ENCODE measurements around the gene RANBP3.

The RANBP3 gene

DNA sequence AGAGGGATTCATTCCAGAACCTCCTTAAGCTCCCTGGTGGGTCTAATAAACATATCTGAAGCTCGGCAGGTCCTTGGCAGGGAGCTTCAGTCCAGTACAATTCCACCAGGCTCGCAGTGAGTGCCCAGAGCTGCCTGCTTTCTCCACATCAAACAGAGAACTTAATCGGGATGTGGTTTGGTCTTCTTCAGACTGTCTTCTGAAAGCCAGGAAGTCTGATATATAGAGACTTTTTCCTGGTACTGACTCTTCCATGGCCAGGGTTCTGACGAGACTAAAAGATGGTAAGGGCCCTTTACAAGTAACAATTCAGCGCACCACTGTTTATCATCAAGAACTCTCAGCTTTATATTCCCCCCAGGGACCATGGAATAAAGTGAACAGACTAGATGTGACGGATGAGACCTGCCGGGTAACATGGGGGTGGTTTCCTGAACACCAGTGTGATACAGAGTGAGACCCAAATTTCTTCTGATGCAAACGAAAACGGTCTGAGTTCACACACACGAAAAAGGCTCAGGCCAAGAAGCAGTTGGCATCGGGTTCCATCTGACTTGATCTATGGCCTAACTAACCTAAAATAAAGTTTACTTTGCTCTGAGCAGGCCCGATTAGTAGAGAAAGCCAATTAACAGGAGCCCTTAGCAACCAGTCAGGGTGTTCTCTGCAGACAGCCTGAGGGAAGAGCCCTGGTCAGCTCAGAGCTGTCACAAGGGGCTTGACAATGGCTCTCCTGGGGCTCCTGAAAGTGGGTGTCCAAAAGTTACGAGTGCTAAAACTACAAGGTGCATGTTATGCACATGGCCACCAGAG lies 29.0 kb downstream of the RANBP3 start:
- peak; percentile 30 for DNase-seq

DNA sequence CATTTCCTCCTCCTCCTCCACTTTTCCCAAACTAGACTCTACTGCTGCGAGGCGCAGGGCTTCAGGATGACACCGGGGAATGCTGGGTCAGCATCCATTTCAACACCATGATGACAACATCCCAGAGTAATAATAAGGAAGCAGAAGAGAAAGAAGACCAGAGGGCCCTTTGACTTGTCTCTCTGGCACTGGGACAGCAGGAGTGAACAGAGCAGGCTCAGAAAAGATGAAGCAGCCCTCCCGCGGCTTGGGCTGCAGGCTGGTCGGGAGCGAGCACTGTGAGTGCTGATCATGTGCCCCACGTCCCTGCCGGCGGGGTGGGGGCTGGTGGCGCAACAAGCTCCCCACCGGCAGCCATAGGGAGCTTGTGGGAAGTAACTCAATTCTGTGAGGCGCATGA lies 30.5 kb downstream of the RANBP3 start:
- DNase-seq: no peak

DNA sequence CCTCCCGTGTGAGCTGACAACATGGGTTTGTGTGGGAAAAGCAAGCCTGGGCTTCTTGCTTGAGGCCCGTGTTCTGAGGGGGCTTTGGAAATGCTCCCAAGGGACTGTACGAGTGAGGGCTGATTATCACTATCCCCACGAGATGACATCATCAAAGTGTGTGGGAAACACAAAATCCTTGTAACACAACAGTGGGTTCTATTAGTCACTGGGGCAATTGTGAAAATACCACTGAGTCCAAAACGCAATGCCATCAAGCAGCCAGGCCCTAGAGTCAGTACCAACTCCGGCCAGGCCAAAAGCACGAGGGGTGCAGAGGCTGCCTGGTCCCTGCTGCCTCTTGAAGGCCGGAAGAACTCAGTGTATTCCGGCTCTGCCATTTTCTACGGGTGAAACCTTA lies 34.3 kb downstream of the RANBP3 start:
- no peak for DNase-seq

DNA sequence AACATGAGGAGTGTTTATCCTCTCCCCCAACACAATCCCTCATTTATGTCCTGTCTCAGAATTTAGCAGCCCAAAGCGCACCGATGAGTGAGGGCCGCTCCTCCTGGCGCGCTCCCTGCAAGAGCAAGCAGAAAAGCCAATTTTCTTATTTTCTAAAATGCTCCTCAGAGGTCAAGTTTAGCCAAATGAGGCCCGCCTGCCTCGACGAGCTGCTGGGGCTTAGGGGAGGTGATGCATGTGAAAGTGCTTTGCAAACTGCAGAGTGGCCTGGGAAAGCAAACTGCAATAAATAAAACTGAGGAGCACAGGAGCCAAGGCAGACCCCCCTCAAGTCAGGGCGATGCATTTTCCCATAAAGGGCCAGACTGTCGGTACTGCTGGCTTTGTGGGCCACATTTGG lies 34.9 kb downstream of the RANBP3 start:
- DNase-seq: no peak

DNA sequence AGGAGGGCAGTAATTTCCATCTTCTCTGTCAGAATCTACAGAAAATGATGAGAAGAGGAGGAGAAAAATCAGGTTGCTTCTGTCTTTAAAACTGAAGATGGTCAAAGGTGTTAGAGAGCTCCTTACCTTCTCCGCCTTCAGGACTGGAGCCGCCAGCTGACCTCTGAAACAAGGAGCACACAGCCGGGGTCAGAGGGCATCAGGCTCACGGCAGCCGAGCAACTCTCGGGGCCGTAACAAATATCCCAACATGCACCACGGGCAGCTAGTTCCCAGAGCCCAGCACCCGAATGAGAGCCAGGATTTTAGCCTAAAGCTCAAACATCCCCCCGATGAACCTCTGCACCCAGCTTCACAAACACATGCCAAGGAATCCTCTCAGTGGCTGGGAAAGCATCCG lies 36.3 kb downstream of the RANBP3 start:
- no peak for DNase-seq

DNA sequence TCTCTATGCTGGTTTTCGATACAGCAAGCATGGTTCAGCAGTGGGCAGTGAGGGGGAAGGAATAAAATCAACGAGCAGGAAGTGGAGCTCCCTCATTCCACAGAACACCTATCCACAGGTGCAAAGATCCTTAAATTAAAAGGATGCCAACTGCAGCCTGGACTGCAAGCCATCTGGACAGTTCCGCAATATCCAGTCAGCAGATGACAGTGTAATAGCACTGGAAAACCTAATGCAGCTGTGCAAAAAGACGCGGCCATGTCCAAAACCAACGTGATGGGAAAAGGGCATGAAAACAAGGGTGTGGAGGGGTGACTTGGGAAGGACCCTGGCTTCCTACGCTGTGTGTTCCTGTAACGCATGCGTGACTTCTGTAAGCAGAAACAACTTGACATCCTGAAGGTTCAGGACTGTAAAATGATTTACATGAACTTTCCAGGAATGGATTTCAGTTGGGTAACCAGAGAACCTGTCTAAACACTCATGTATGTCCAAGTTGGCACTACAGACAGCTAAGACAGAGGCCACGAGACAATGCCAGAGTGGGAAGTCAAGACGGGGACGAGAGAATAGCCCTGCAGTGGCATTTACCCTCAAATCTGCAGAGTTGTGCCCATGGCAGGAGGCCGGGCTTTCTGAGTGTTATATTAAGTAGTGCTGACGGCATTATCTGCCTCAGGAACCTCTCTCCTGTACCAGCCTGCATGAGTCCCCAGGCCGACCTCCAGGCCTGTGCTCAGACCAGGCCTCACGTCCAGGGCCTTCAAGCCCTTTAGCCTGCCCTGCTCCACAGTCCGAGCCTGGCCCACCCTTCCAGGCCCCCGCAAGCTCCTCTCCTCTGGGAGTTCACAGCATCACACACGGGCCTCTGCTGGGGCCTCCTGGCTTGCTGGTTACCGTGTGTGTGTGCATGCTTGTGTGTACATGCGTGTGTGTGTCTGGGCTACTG lies 37.4 kb downstream of the RANBP3 start:
- no peak for DNase-seq

DNA sequence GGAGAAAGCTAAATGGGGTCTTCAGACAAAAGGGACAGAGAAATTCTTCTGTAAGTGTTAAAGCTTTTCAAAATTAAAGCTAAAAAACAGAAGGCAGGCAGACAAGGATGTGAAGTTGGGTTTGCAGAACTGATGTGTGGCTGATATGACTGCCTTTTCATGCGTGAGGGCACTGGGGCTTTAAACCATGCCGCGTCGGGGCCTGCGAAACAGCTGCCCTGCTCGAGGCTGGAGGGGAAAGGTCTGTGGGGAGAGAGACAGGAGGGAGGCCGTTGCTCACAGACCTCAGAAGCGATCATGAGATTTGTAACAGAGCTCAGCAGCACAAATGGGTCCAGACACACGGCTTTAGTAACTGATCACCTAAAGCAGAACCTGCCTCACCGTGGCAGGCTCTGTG lies 40.4 kb downstream of the RANBP3 start:
- DNase-seq: no peak

DNA sequence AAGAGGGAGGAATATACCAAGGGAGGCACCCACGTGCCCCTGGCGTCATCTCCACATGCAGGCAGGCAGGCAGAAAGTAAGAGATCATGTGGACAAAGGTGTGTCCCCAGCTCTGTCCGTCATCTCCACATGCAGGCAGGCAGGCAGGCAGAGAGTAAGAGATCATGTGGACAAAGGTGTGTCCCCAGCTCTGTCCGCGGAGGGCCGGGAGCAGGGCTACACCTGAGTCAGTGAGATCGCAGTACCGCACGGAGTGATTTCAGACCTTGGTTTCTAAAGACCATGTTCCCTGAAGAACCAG lies 41.7 kb downstream of the RANBP3 start:
- DNase-seq: no peak

DNA sequence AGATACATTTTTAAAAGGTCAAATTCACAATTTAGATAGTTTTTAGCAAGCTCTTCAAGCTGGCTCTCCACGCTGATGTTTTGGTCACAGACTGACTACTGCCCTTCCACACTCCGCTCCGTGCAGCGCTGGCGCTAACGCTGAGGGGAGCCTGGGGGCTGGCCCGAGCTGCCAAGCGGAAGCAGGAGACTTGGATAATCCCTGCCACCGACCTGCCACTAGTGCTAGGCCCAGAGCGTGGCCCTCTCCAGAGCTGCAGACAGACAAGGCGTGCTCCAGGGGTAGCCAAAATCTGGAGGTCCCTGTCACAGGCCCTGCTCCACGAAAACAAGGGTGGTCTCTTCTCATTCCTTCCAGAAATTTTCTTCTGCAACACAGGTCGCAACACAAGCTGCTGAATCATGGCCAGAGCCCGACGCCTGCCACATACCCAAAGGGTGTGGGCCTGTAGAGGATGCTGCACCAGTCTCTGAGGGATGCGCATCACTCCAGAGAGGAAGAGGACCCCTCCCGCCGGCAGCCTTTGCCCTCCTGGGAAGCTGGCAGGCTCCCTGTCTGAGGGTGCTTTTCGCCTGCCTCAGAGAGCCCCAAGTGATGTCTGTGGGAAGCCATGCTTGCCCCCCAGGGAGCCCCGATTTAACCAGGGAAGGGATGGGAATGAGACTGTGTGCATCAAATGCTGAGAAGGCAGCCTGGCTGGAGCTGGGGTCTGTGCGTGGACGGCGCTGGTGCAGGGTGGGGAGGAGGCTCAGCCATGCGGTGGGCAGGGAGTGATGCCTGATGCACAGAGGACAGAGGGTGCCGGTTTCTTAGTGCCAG lies 42.3 kb downstream of the RANBP3 start:
- no peak for DNase-seq

DNA sequence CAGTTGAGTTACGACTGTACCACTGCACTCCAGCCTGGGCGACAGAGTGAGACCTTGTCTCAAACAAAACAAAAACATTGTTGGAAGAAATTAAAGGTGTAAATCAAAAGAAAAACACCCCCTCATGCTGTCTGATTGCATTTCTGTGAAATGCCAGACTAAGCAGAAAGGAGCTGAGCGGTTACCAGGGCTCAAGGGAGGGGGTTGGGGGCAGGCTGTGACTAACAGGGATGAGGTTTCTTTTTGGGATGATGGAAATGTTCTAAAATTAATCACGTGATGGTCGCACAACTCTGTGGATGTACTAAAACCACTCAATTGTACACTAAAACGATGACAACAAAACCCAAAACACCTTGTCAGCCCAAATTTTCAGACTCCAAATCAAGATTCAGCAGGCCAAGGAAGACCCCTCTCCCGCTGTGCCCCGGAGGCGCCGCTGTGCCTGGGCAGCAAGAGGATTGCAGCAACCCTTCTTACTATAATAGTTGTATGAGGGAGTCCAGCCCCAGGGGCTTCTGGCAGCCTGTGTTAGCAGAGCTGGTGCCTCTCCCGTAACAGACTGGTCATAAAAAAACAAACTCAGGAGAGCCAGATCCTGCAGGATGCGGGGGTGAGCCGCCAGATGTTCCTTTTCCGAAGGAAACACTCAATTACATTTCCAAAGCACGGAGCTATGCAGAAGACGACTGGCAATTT lies 43.0 kb downstream of the RANBP3 start:
- no peak for DNase-seq

DNA sequence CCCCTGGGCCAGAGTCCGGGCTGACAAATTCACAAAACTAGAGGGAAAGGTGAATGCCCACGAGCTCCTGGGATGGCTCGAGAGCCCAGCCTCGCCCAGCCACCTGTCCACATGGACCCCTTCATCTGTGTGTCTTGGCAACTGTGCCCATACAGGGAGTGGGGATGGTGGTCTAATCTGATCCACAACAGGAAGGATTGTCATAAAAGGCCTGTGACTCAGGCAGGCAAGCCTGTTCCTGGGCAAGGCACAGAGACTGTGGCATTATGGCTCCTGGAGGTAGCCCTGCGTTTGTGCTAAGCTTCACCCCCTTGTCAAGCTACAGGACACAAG lies 43.9 kb downstream of the RANBP3 start:
- no peak for DNase-seq

DNA sequence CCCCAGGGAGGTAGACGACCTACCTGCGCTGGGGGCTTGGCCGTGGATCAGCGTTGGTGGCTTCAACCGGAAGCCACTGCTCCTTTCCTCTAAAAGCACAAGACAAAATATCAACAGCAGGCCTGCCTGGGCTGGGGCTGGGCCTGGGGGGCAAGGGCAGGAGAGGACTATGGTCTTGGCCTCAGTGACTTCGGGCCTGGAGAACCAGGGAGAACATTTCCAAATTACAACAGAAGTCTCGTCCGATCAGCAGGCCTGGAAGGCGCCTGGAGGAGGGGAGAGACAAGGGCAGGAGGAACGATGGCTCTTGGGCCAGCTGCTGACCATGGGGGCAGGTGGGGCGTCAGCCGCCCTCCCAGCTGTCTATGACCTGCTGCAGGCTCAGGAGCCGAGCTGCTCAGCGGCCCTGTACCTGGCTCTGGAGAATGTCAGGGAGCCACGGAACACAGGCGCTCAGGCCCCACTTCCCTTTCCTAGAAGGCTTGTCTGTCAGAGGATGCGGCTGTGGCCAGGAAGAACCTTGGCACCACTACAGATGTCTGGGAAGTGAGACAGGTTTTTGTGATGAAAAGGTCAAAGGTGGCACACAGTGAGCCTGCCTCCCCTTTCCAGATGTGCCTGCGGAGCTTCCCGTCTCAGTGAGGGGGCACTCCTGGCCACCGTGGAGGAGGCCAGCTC lies 44.4 kb downstream of the RANBP3 start:
- no peak for DNase-seq

DNA sequence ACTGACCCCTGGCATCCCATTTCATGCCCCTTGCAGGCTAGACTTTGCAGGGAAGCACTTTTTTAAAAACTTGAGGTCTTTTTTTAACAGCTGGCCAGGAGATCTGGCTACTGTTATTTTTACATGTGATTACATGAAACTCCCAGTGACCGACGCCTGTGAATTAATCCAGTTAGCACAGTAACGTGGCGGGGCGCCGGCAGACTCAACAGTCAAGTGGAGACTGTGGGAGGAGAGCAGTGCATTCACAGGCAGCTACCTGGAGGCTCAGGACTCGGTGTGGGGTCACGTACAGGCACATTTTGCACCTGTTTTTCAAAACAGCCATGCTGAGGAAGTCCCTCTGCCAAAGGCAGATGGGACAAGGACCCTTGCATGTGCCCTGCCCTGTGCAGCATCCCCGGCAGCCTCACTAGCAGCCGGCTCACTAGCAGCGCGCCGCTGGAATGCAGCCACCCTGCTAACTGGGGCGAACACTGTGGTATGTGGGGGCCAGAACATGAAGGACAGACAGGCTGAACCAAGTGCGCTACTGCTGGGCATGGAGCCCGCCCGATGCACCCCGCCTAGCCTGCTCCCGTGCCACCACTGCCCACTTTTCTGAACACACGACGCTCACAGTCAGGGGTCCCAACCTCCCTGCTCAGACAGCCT lies 45.2 kb downstream of the RANBP3 start:
- no peak for DNase-seq

DNA sequence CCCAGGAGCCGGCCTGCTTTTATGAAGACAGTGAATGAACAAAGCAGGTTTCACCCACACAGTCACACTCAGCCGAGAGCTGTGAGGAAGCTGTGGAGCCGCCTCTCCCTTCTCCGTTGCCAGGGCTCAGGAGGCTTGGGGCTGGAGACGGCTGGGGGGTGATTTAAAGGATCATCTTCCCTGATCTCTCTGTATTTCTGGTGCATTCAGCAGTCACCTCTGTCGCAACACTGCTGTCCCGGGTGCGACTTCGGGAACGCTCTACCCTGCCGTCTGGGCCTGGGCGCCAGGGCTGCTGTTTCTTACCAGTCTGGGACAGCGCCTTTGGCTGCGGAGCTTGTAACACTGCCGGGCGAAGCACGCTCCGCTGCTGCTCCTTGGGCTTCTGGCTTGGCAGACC lies 45.8 kb downstream of the RANBP3 start:
- DNase-seq: no peak

DNA sequence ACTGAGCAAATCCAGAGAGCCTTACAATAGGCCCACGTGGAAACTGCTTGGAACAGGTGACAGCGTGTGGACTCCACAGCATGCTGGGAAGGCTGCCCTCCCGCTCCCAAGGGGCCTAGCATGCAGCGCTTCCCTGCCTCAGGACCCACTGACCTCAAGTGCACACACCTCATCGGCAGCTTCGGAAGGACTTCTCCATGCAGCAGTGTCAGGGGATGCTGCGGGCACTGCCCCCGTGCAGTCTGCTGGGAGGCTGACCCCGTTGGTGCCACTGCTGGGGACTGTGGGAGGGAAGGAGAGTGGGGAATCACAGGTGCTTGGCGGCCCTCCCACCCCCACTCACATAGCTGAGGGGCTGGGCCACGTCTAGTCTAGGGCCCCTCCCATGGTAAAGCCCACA lies 46.7 kb downstream of the RANBP3 start:
- DNase-seq: no peak

DNA sequence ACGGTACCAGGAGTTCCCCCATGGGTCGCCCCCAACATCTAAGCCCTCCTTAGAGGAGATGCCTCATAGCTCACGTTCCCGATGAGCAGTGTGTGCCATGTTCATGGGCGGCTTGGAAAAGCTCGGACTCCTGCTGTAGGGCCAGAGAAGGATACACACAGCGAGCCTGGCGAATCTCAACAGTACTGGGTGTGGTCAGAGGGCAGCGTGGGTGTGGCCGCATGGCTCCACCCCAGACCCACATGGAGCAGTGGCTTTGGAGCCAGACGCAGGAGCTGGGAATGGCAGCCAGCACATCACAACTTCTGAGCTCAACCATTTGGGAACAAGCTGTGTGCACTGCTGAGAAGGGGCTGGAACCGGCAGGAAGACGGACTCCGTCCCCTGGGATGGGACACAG lies 48.3 kb downstream of the RANBP3 start:
- no peak for DNase-seq

DNA sequence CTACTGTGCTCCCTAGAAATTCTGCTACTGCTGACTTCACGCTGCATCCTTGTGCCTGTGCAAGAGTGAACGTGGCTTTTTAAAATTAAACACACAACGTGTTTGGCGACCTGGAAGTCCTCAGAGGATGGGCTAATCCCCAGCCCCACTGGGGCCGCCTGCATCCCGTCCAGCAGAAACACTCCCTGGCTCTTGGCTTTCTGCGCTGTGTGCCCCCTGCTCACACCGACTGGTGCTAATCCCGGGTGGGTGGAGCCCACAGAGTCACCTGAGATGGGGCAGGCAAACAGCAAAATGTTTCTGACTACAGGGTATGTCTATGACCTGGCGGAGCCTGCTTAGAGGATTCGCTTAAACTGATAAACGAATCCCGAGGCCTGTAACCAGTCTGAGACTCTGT lies 48.8 kb downstream of the RANBP3 start:
- no peak for DNase-seq

DNA sequence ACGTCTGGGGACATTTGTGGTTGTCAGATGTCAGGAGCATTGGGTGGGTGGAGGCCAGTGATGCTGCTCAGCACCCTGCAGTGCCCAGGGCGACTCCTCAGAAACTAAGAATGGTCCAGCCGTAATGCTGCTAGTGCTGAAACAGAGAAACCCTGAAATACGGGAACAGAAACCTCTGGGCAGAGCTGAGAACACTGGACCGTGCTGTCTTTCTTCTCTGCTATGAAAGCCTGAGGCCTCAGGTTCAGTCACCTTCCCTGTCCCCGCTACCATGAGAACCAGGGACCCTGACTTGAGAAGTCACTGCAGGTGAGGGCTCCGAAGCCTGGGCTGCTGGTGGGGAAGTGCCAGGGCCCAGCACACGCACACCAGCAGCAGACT lies 50.5 kb downstream of the RANBP3 start:
- no peak for DNase-seq

DNA sequence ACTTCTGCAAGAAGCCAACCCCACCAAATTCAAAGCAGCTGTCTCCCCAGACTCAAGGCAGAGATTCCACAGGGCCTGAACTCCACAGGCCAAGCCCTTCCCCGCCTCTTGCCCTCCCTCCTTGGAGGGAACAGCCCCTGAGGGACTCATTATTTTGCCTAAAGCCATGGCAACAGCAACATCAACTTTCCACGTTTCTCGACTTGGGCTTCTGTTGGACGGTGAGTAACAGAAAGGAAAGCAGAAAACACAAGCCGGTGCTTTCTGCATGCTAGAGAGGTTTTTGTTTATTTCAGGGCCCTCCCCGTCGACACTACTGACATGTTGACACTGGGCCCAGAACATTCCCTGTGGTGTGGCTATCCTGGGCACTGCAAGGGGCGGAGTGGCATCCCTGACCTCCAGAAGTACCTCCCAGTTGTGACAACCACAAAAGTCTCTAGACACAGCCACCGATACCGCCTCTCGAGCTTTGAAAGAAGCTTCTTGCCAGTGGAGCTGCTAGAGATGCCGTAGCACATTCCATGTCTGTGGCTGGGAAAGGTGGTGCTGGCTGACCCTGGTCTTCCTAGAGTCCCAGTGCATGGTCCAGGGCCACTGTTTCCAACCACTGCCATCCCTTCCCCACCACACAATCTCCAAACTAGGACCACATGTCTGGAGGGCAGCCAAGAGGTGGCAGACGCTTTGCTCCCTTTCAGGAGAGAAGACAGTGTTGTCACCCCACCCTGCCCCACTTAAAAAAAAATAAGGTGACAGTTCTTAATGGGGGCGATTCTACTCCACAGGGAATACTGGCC lies 51.1 kb downstream of the RANBP3 start:
- no peak for DNase-seq

DNA sequence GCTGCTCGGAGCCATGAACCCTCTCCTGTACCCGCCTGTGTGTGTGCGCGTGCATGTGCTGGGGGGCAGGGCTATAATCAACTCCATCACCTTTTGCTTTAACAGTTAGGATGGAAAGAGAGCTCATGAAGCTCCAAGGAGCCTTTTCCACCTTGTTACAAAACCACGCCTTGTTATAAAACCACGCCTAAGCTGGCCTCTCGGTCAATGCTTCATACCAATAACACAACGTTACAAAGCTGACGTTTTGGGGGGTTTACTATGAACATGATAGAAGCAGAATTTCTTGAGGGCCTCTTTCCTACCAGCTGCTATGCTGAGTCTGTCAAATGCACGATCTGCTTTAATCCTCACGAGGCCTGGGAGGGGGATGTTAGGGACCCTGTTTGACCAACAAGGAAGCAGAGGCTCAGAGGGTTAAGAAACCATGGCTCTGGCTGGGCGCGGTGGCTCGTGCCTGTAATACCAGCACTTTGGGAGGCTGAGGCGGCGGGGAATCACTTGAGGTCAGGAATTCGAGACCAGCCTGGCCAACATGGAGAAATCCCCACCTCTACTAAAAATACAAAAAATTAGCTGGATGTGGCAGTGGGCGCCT lies 52.0 kb downstream of the RANBP3 start:
- DNase-seq: no peak

DNA sequence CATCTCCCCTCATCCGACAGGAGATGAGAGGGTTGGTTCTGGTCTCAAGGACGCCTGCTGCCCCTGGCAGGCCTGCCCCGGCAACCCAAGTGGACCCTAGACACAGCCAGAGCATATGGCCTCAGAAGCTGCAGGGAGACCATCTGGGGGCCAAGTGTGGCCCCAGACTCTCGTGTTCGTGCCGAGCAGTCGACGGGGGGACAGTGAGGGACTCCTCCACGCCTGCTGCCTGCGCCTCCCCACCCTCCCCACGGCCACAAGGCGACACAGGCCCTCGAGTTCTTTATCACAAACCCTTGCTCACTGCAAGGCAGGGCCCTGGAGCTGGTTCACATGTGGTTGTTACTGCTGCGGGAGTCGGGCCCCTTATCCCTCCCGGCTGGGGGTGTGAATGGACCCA lies 54.6 kb downstream of the RANBP3 start:
- no peak for DNase-seq
